K562 (cell line): ENCODE results near the gene MIEF2. TPM values are rescaled to one million over a fixed set of nuclear protein-coding genes. Genes with fewer than 3 reads are reported as not detected.

Experiments
- ATF1 ChIP-seq, 2 experiments: fragments of 450-650 bp in 1 of 2; IDR thresholded peaks; 2 replicates each; pipeline ENCODE4 v1.6.1; 2016; ENCODE audit warnings: missing compliant biosample characterization in 1 of 2, missing genetic modification characterization in 1 of 2
- CXXC5 ChIP-seq: fragments of 250-450 bp; sonication (Bioruptor Pico); IDR thresholded peaks from 2 replicates; pipeline ENCODE4 v1.8.0; 2022; ENCODE audit warnings: inconsistent platforms, mild to moderate bottlenecking, moderate library complexity
- ESRRA ChIP-seq: fragments of 450-650 bp; IDR thresholded peaks from 2 replicates; pipeline ENCODE4 v1.6.1; 2014; ENCODE audit warnings: low read depth, mild to moderate bottlenecking, moderate library complexity, borderline replicate concordance
- GATAD2A ChIP-seq: fragments of 450-650 bp; IDR thresholded peaks from 2 replicates; pipeline ENCODE4 v1.6.1; 2017
- HCFC1 ChIP-seq: IDR thresholded peaks from 2 replicates; pipeline ENCODE4 v1.6.1; 2012; ENCODE audit warnings: low read depth, low read length, improper control_type of control experiment
- SAFB ChIP-seq: fragments of 200-400 bp; formaldehyde crosslinking; IDR thresholded peaks from 2 replicates; pipeline ENCODE4 v1.6.1; 2017; ENCODE audit warnings: low read depth, low read length, borderline replicate concordance
- polyA plus RNA-seq, 8 experiments: library from polyadenylated mRNA; depleted of rRNA in 4 of 8; stranded (reverse) in 5 of 8; unstranded in 3 of 8; fragments of >200 nt; fragmentation: Nextera tagmentation in 2 of 8; fragmentation: Illumina TruSeq in 1 of 8; extraction: Ambion mirVana in 2 of 8; extraction: Trizol in 1 of 8; gene quantifications; 2 replicates each; pipeline versions ENCODE4 v1.2.1 to v1.2.3, GENCODE V29; 2011 to 2014; ENCODE audit warnings: inconsistent platforms in 1 of 8, missing spikeins in 1 of 8
- total RNA-seq, 7 experiments: library from RNA; depleted of rRNA in 6 of 7; stranded (reverse); fragments of >200 nt in 6 of 7; fragmentation: Illumina TruSeq in 2 of 7; extraction: Trizol in 2 of 7; gene quantifications; 2 replicates each; pipeline versions ENCODE4 v1.2.1 to v1.2.3, GENCODE V29; 2011 to 2021; ENCODE audit warnings: low replicate concordance in 1 of 7
- TF ChIP-seq, protein P1 (sequence below): sonication (generic); formaldehyde crosslinking; IDR thresholded peaks from 2 replicates; pipeline ENCODE4 v1.8.0; 2022; ENCODE audit warnings: mild to moderate bottlenecking, missing genetic modification reagents, borderline replicate concordance
- TF ChIP-seq, protein P2 (sequence below): sonication (generic); formaldehyde crosslinking; IDR thresholded peaks from 2 replicates; pipeline ENCODE4 v1.8.0; 2022; ENCODE audit warnings: missing genetic modification reagents, mild to moderate bottlenecking, moderate library complexity, borderline replicate concordance
- TF ChIP-seq, protein P3 (sequence below): fragments of 450-650 bp; IDR thresholded peaks from 2 replicates; pipeline ENCODE4 v1.6.1; 2016; ENCODE audit warnings: antibody characterized with exemption

The MIEF2 gene
- total and polyA plus RNA-seq, 9 of the 15 experiments (the other 6 are each of a cell fraction or from before 2014, with no cell fraction given): 0.10 to 8.2 (median 2.4) TPM

DNA sequence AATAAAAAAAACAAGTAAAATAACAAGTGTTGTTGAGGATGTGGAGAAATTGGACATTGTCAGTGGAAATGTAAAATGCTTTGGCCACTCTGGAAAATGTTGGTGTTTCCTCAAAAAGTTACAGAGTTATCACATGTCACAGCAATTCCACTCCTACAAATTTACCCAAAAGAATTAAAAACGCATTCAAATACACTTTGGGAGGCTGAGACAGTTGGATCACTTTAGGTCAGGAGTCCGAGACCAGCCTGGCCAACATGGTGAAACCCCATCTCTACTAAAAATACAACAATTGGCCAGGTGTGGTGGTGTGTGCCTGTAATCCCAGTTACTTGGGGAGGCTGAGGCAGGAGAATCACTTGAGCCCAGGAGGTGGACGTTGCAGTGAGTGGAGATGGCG, 48.7 kb downstream of the MIEF2 start (continued):
- TF ChIP-seq, protein P1, sequence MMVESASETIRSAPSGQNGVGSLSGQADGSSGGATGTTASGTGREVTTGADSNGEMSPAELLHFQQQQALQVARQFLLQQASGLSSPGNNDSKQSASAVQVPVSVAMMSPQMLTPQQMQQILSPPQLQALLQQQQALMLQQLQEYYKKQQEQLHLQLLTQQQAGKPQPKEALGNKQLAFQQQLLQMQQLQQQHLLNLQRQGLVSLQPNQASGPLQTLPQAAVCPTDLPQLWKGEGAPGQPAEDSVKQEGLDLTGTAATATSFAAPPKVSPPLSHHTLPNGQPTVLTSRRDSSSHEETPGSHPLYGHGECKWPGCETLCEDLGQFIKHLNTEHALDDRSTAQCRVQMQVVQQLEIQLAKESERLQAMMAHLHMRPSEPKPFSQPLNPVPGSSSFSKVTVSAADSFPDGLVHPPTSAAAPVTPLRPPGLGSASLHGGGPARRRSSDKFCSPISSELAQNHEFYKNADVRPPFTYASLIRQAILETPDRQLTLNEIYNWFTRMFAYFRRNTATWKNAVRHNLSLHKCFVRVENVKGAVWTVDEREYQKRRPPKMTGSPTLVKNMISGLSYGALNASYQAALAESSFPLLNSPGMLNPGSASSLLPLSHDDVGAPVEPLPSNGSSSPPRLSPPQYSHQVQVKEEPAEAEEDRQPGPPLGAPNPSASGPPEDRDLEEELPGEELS (CRISPR knock-in tag): no peak
- TF ChIP-seq, protein P2, sequence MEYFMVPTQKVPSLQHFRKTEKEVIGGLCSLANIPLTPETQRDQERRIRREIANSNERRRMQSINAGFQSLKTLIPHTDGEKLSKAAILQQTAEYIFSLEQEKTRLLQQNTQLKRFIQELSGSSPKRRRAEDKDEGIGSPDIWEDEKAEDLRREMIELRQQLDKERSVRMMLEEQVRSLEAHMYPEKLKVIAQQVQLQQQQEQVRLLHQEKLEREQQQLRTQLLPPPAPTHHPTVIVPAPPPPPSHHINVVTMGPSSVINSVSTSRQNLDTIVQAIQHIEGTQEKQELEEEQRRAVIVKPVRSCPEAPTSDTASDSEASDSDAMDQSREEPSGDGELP: no peak
- TF ChIP-seq CXXC5 (CRISPR knock-in tag) (no peak), ESRRA (no peak), SAFB (no peak), HCFC1 (no peak), ATF1 (CRISPR knock-in tag; IDR thresholded peaks at IDR 0.05) (no peak), ATF1 (tag; IDR thresholded peaks at IDR 0.05) (no peak), GATAD2A (no peak)
- TF ChIP-seq, protein P3, sequence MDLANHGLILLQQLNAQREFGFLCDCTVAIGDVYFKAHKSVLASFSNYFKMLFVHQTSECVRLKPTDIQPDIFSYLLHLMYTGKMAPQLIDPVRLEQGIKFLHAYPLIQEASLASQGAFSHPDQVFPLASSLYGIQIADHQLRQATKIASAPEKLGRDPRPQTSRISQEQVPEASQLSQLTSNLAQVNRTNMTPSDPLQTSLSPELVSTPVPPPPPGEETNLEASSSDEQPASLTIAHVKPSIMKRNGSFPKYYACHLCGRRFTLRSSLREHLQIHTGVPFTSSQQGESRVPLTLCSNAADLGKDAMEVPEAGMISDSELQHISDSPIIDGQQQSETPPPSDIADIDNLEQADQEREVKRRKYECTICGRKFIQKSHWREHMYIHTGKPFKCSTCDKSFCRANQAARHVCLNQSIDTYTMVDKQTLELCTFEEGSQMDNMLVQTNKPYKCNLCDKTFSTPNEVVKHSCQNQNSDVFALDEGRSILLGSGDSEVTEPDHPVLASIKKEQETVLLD: no peak
